Fibroblast of lung (primary cell): Measurements from ENCODE around the gene CDK6. TPM values are rescaled to one million over a fixed set of nuclear protein-coding genes. Genes with fewer than 3 reads are reported as not detected.
A peak's percentile ranks its signal among the peaks of the same experiment; 100 is the strongest.

Source experiments
- DNase-seq, 2 donors: peaks; one replicate each; pipeline versions ENCODE4 v3.0.0 to v3.0.0-alpha.2; 2010; ENCODE audit warnings: low read depth in 2 of 2
- H2AFZ ChIP-seq: 2 replicates; pipeline ENCODE4 v1.5.1; 2012; ENCODE audit warnings: low read length, control low read depth, inconsistent platforms
- H3K27ac ChIP-seq: 2 replicates; pipeline ENCODE4 v1.5.1; 2011; ENCODE audit warnings: low read length, control low read depth; ENCODE audit not compliant: insufficient read depth
- H3K27me3 ChIP-seq: 2 replicates; pipeline ENCODE4 v1.5.1; 2011; ENCODE audit warnings: mild to moderate bottlenecking, low read length; ENCODE audit not compliant: control insufficient read depth, insufficient read depth
- H3K36me3 ChIP-seq: 2 replicates; pipeline ENCODE4 v1.5.1; 2011; ENCODE audit warnings: low read length; ENCODE audit not compliant: control insufficient read depth, insufficient read depth
- H3K4me1 ChIP-seq: 2 replicates; pipeline ENCODE4 v1.5.1; 2011; ENCODE audit warnings: low read length; ENCODE audit not compliant: control insufficient read depth, insufficient read depth; ENCODE audit errors: extremely low read depth
- H3K4me2 ChIP-seq: 2 replicates; pipeline ENCODE4 v1.5.1; 2011; ENCODE audit warnings: low read length, control low read depth; ENCODE audit not compliant: insufficient read depth; ENCODE audit errors: extremely low read depth
- H3K4me3 ChIP-seq, 4 experiments: fragments of 200-600 bp in 1 of 4; sonication (generic) in 1 of 4; replicated peaks in 1 of 4; 2 replicates each; pipeline ENCODE4 v1.5.1; 2011 to 2016; ENCODE audit warnings: low read length in 4 of 4, low read depth in 3 of 4, mild to moderate bottlenecking in 3 of 4, control low read depth in 2 of 4, inconsistent platforms in 1 of 4, mixed read lengths in 1 of 4; ENCODE audit not compliant: insufficient read depth in 1 of 4; ENCODE audit errors: control extremely low read depth in 1 of 4
- H3K79me2 ChIP-seq: 2 replicates; pipeline ENCODE4 v1.5.1; 2012; ENCODE audit warnings: mild to moderate bottlenecking, low read length, inconsistent platforms; ENCODE audit not compliant: control insufficient read depth, insufficient read depth
- H3K9ac ChIP-seq: 2 replicates; pipeline ENCODE4 v1.5.1; 2011; ENCODE audit warnings: mild to moderate bottlenecking, low read length, control low read depth; ENCODE audit not compliant: insufficient read depth
- H3K9me3 ChIP-seq: 2 replicates; pipeline ENCODE4 v1.5.1; 2012; ENCODE audit warnings: low read depth, low read length; ENCODE audit not compliant: control insufficient read depth, insufficient read depth
- H4K20me1 ChIP-seq: 2 replicates; pipeline ENCODE4 v1.5.1; 2011; ENCODE audit warnings: low read length; ENCODE audit not compliant: control insufficient read depth, insufficient read depth; ENCODE audit errors: extremely low read depth
- CTCF ChIP-seq, 2 donors: IDR thresholded peaks in 1 of 2; conservative IDR thresholded peaks in 1 of 2; 1 replicate in 1 of 2; 2 replicates in 1 of 2; pipeline ENCODE4 v1.5.1; 2011 to 2012; ENCODE audit warnings: low read length in 2 of 2, control low read depth in 1 of 2, inconsistent platforms in 1 of 2, low read depth in 1 of 2, mild to moderate bottlenecking in 1 of 2
- EZH2 ChIP-seq: IDR thresholded peaks from 2 replicates; pipeline ENCODE4 v1.5.1; 2012; ENCODE audit warnings: low read length, control low read depth, mild to moderate bottlenecking; ENCODE audit errors: missing control alignments
- polyA plus RNA-seq, 2 donors: library from polyadenylated mRNA; depleted of rRNA in 1 of 2; stranded (reverse) in 1 of 2; unstranded in 1 of 2; fragments of >200 nt; gene quantifications; 2 replicates each; pipeline ENCODE4 v1.2.1, GENCODE V29; 2011 to 2012; ENCODE audit warnings: missing spikeins in 1 of 2
- total RNA-seq: library from RNA; depleted of rRNA; stranded (reverse); fragments of >200 nt; gene quantifications from 2 replicates; pipeline ENCODE4 v1.2.1, GENCODE V29; 2014

Gene CDK6
- total and polyA plus RNA-seq, 2 donors (not counting 1 experiment from before 2014, with no cell fraction given), result 17.8 to 19.2 TPM

DNA sequence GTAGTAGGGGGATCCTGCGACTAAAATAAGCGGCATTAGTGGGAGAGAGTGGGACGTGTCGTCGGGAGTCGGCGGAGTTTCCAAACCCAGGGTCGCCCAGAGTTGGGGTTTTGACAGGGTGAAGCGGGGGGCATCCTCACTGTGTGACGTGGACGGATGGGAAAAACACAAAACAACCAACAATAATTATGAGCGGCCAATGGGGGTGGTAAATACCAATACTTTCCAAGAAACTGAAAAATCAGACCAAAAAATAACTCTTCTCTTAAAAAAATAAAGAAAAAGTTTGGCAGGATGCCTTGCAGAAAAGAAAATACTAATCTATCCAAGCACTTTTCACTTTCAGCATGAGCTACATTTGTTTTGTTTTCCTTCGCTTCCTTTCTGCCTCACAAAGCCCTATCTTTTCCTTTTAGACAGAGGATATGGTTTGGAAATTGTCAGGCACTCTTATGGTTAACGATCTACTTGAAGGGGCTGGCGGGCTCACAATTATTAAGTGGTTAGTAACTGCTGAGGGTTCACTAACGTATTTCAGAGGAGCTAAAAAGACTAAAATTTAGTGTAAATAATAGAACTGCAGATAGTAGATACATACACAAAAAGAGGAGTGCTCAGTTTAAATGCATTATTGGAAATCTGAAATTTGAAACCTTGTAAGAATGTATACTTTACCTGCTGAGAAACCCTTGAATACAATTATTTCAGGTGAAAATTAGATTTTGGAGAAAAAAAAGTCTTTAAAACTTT lies 802 bp upstream of the CDK6 start:
- peak; percentile 45 to 56 for DNase-seq
- peaks cover 33% of the 10 kb centered on the region for H3K79me2 ChIP-seq
- no peak for TF ChIP-seq CTCF (conservative IDR thresholded peaks at IDR 0.05 in 1 of 2, IDR thresholded peaks at IDR 0.05 in 1 of 2; ENCODE audit: low read depth in 1 of 2, low read length in 2 of 2)
- TF ChIP-seq EZH2, result no peak

GRCh38 chr7:92835851-92836488 lies 403 bp downstream of the CDK6 start:
- H3K36me3 ChIP-seq, result no peaks in the 10 kb centered on the region
- H3K4me3 ChIP-seq, result peak overlapping the region; percentile 79 to 95 (median 90)
- TF ChIP-seq CTCF (conservative IDR thresholded peaks at IDR 0.05 in 1 of 2, IDR thresholded peaks at IDR 0.05 in 1 of 2; ENCODE audit: low read depth in 1 of 2, low read length in 2 of 2) (no peak), EZH2 (no peak)
- H3K9ac ChIP-seq, result peak overlapping the region; percentile 88
- peak overlapping the region; percentile 96 for H3K27ac ChIP-seq
- peaks cover 43% of the 10 kb centered on the region for H3K79me2 ChIP-seq
- H2AFZ ChIP-seq, result peak overlapping the region; percentile 73
- no peaks in the 10 kb centered on the region for H3K27me3 ChIP-seq
- DNase-seq, result peak; percentile 39 to 43
- H4K20me1 ChIP-seq, result no peaks in the 10 kb centered on the region
- H3K9me3 ChIP-seq, result no peaks in the 10 kb centered on the region
- peak overlapping the region; percentile 89 for H3K4me2 ChIP-seq
- H3K4me1 ChIP-seq, result peaks cover 2% of the 10 kb centered on the region

More for the DNA sequence above, 802 bp upstream of the CDK6 start:
- peaks cover 2% of the 10 kb centered on the region for H3K4me1 ChIP-seq
- H3K36me3 ChIP-seq, result no peaks in the 10 kb centered on the region
- H4K20me1 ChIP-seq, result no peaks in the 10 kb centered on the region
- H3K27ac ChIP-seq, result peak overlapping the region; percentile 22
- no peaks in the 10 kb centered on the region for H3K9me3 ChIP-seq
- peak overlapping the region; percentile 75 for H3K4me2 ChIP-seq
- H3K4me3 ChIP-seq, result peak overlapping the region; percentile 49 to 88 (median 78)
- H2AFZ ChIP-seq, result peak overlapping the region; percentile 45
- H3K27me3 ChIP-seq, result no peaks in the 10 kb centered on the region
- peak overlapping the region; percentile 52 for H3K9ac ChIP-seq

GRCh38 chr7:92835261-92835850 lies 1.0 kb downstream of the CDK6 start:
- peak; percentile 68 to 74 for DNase-seq
- H3K9ac ChIP-seq, result peak overlapping the region; percentile 88
- no peaks in the 10 kb centered on the region for H3K36me3 ChIP-seq
- H3K4me3 ChIP-seq, result peak overlapping the region; percentile 79 to 95 (median 90)
- no peaks in the 10 kb centered on the region for H3K27me3 ChIP-seq
- H2AFZ ChIP-seq, result peak overlapping the region; percentile 73
- H3K4me2 ChIP-seq, result peak overlapping the region; percentile 91
- peak overlapping the region; percentile 96 for H3K27ac ChIP-seq
- H4K20me1 ChIP-seq, result no peaks in the 10 kb centered on the region
- peaks cover 3% of the 10 kb centered on the region for H3K4me1 ChIP-seq
- no peak for TF ChIP-seq EZH2
- TF ChIP-seq CTCF (conservative IDR thresholded peaks at IDR 0.05 in 1 of 2, IDR thresholded peaks at IDR 0.05 in 1 of 2; ENCODE audit: low read depth in 1 of 2, low read length in 2 of 2), result no peak
- H3K9me3 ChIP-seq, result no peaks in the 10 kb centered on the region
- peaks cover 49% of the 10 kb centered on the region for H3K79me2 ChIP-seq
